Effector CD4-positive, alpha-beta T cell (primary cell): ENCODE data around the gene MAGEA2B. TPM values are rescaled to one million over a fixed set of nuclear protein-coding genes. Genes with fewer than 3 reads are reported as not detected.
"Not testable (repeated sequence)": the region's sequence is repeated elsewhere in the genome, so short reads cannot be mapped to it uniquely, and the experiment has no call there.

Experiments
- DNase-seq: peaks from one replicate; pipeline ENCODE4 v3.0.0-alpha.2; 2020
- total RNA-seq: gene quantifications from one replicate; lab custom pipeline; 2026; lab: John Stamatoyannopoulos, UW

The MAGEA2B gene, protein sequence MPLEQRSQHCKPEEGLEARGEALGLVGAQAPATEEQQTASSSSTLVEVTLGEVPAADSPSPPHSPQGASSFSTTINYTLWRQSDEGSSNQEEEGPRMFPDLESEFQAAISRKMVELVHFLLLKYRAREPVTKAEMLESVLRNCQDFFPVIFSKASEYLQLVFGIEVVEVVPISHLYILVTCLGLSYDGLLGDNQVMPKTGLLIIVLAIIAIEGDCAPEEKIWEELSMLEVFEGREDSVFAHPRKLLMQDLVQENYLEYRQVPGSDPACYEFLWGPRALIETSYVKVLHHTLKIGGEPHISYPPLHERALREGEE
- total RNA-seq: not detected

DNA sequence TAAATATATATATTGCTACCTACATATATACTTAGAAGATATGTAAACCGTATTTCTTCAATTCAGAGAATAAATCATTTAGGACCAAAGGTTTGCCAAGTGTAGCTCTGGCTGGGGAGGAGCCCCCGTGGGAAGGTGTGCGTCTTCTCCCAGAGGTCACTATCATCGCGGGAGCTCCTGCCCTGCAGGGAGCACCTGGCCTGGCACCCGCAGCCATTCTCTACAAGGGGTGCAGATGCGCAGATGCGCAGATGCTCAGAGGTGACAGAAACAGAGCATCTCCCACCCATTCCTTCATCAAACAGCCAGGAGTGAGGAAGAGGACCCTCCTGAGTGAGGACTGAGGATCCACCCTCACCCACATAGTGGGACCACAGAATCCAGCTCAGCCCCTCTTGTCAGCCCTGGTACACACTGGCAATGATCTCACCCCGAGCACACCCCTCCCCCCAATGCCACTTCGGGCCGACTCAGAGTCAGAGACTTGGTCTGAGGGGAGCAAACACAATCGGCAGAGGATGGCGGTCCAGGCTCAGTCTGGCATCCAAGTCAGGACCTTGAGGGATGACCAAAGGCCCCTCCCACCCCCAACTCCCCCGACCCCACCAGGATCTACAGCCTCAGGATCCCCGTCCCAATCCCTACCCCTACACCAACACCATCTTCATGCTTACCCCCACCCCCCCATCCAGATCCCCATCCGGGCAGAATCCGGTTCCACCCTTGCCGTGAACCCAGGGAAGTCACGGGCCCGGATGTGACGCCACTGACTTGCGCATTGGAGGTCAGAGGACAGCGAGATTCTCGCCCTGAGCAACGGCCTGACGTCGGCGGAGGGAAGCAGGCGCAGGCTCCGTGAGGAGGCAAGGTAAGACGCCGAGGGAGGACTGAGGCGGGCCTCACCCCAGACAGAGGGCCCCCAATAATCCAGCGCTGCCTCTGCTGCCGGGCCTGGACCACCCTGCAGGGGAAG, at the start of gene MAGEA2B:
MAGEA2B (plus strand) TSS at position 814 of the 973 bp plus-strand sequence. CDS start 2,479 bp downstream, outside the sequence.
- DNase-seq: not testable (repeated sequence)

DNA sequence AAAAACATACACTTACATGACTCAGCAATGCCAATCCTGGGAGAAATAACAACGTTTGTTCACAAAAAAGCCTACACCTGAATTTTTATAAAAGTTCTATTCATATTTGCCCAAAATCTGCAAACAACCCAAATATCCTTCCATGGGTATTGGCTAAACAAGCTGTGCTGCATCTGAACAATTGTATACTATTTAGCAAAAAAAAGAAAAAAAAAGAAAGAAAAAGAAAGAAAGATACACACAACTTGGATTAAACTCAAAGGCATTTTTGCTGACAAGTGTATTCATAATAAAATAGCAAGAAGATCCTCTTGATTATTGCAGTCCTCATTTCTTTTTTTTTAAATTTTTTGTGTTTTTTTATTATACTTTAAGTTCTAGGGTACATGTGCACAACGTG, 40.3 kb upstream of the MAGEA2B start:
- no peak for DNase-seq

DNA sequence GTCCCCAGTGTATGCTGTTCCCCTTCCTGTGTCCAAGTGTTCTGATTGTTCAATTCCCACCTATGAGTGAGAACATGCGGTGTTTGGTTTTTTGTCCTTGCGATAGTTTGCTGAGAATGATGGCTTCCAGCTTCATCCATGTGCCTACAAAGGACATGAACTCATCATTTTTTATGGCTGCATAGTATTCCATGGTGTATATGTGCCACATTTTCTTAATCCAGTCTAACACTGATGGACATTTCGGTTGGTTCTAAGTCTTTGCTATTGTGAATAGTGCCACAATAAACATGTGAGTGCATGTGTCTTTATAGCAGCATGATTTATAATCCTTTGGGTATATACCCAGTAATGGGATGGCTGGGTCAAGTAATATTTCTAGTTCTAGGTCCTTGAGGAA, 39.8 kb upstream of the MAGEA2B start:
- DNase-seq: not testable (repeated sequence)

DNA sequence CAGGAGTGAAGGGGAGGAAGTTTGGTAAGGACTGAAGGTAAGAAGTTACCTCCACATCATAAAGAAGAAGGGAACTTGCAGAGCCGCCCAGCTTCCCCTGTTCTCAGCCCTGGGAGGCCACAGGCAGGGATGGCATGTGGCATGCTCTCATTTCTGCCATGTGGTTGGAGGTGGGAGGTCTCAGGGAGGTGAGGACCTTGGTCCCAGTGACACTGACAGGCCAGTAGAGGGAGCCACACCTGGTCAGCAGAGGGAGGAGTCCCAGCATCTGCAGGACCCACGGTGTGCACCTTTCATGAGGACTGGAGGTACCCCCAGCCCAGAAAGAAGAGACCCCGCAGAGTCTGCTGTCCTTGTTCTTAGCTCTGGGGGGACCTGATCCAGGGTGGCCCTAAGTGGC, 33.4 kb upstream of the MAGEA2B start:
- not testable (repeated sequence) for DNase-seq

DNA sequence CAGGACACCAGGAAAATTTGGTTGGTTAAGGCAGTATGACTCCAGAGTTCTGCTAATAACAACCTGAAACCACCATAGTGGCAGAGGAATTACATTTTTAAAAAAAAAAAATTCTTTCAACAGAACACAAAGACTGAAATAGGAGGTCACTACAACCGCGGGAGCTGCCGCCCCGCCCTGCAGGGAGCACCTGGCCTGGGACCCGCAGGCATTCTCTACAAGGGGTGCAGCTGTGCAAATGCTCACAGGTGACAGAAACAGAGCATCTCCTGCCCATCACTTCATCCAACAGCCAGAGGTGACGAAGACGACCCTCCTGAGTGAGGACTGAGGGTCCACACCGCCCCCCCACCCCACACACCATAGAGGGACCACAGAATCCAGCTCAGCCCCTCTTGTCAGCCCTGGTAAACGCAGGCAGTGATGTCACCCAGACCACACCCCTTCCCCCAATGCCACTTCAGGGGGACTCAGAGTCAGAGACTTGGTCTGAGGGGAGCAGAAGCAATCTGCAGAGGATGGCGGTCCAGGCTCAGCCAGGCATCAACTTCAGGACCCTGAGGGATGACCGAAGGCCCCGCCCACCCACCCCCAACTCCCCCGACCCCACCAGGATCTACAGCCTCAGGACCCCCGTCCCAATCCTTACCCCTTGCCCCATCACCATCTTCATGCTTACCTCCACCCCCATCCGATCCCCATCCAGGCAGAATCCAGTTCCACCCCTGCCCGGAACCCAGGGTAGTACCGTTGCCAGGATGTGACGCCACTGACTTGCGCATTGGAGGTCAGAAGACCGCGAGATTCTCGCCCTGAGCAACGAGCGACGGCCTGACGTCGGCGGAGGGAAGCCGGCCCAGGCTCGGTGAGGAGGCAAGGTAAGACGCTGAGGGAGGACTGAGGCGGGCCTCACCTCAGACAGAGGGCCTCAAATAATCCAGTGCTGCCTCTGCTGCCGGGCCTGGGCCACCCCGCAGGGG, 16.2 kb upstream of the MAGEA2B start, which contains the start of gene MAGEA3:
MAGEA3 (plus strand) TSS at position 843 of the 980 bp plus-strand sequence. CDS start 2,039 bp downstream, outside the sequence.
- not testable (repeated sequence) for DNase-seq

DNA sequence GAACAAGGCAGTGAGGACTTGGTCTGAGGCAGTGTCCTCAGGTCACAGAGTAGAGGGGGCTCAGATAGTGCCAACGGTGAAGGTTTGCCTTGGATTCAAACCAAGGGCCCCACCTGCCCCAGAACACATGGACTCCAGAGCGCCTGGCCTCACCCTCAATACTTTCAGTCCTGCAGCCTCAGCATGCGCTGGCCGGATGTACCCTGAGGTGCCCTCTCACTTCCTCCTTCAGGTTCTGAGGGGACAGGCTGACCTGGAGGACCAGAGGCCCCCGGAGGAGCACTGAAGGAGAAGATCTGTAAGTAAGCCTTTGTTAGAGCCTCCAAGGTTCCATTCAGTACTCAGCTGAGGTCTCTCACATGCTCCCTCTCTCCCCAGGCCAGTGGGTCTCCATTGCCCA, 14.0 kb upstream of the MAGEA2B start:
- not testable (repeated sequence) for DNase-seq

DNA sequence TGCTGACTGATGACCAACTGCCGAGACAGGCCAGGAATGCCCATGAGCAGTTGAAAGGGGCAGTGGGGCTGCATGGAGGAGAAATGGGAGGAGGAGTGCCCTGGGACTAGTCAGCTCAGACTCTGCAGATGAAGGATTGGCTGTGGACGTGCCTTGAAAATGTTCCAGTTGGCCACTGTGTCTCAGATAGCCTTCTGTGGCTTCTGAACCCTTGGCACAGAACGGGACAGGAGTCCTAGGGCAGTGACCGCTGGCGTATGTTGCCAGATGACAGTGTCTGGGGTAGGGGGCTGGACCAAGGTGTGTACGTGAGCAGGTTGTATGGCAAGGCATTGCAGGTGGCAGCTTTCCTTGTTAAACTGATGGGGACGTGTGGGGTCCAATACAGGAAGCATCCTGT, 7.9 kb upstream of the MAGEA2B start:
- not testable (repeated sequence) for DNase-seq

DNA sequence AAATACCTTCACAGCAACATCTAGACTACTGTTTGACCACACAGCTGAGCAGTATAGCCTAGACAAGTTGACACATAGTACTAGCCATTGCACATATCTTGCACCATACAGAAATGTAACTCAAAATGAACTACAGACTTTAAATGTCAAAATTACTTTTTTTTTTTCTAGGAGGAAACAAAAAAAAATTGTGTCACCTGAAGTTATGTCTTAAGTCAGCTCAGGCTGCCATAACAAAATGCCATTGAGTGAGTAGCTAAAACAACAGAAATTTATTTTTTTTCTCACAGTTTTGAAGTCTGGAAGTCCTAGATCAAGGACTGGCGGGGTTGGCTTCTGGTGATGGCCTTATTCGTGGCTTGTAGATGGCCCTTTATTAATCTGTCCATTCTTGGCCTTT, 5.3 kb upstream of the MAGEA2B start, which contains the start of gene CSAG2:
CSAG2 (minus strand) TSS at position 101 of the 400 bp plus-strand sequence. CDS start 161 bp downstream, outside the sequence.
- DNase-seq: not testable (repeated sequence)

DNA sequence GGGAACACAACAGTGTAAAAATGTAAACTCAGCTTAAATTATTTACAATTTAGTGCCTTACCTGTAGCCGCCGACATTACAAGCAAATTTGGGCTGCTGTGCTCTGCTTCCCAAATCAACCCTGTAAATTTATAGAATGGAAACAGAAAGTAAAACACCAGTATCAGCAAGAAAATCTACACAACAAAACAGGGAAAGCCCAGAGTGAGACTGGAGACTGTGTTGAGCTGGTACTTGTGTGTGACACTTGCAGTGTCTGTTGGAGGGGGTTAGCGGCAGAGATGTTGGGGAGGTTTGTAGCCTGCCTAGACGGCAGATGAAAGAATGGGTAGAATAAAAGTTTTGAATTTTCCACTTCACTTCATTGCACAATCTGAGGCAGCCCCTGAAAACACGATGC, 1.2 kb upstream of the MAGEA2B start:
- DNase-seq: not testable (repeated sequence)

DNA sequence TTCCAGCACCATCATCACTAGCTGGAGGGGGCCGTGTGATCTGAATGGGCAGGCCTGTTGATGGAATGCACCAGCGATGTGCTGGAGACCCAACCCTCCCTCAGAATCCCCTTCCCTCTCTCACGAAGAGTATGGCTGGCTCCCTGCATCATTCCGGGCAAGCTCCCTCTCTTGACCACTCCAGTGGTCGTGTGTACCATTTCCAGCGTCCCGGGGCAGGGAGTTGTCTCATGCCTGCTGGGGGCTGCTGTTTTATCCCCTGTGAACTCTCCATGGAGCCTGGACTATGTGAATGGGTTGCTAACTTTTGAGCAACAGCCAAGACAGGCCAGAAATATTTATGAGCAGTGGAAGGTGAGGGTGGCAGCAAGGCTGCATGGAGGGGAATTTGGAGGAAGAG, 11.0 kb downstream of the MAGEA2B start:
- DNase-seq: no peak

DNA sequence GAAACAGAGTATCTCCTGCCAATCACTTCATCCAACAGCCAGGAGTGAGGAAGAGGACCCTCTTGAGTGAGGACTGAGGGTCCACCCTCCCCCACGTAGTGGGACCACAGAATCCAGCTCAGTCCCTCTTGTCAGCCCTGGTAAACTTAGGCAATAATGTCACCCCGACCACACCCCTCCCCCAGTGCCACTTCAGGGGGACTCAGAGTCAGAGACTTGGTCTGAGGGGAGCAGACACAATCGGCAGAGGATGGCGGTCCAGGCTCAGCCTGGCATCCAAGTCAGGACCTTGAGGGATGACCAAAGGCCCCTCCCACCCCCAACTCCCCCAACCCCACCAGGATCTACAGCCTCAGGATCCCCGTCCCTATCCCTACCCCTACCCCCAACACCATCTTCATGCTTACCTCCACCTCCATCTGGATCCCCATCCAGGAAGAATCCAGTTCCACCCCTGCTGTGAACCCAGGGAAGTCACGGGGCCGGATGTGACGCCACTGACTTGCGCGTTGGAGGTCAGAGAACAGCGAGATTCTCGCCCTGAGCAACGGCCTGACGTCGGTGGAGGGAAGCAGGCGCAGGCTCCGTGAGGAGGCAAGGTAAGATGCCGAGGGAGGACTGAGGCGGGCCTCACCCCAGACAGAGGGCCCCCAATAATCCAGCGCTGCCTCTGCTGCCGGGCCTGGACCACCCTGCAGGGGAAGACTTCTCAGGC, 19.0 kb downstream of the MAGEA2B start, which contains the start of the genes CSAG1 and MAGEA12:
CSAG1 (minus strand) TSS at position 461 of the 715 bp plus-strand sequence. CDS start 1,261 bp downstream, outside the sequence.
MAGEA12 (plus strand) TSS at position 497 of the 715 bp plus-strand sequence. CDS start 2,405 bp downstream, outside the sequence.
- DNase-seq: no peak

DNA sequence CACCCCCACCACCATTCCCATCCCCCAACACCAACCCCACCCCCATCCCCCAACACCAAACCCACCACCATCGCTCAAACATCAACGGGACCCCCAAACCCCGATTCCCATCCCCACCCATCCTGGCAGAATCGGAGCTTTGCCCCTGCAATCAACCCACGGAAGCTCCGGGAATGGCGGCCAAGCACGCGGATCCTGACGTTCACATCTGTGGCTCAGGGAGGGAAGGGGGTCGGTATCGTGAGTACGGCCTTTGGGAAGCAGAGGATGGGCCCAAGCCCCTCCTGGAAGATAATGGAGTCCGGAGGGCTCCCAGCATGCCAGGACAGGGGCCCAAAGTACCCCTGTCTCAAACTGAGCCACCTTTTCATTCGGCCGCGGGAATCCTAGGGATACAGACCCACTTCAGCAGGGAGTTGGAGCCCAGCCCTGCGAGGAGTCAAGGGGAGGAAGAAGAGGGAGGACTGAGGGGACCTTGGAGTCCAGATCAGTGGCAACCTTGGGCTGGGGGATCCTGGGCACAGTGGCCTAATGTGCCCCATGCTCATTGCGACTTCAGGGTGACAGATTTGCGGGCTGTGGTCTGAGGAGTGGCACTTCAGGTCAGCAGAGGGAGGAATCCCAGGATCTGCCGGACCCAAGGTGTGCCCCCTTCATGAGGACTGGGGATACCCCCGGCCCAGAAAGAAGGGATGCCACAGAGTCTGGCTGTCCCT, 19.9 kb downstream of the MAGEA2B start:
- not testable (repeated sequence) for DNase-seq

DNA sequence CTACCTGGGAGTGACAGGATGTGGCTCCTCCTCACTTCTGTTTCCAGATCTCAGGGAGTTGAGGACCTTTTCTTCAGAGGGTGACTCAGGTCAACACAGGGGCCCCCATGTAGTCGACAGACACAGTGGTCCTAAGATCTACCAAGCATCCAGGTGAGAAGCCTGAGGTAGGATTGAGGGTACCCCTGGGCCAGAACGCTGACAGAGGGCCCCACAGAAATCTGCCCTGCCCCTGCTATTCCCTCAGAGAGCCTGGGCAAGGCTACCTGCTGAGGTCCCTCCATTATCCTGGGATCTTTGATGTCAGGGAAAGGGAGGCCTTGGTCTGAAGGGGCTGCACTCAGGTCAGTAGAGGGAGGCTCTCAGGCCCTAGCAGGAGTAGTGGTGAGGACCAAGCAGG, 20.7 kb downstream of the MAGEA2B start:
- no peak for DNase-seq

DNA sequence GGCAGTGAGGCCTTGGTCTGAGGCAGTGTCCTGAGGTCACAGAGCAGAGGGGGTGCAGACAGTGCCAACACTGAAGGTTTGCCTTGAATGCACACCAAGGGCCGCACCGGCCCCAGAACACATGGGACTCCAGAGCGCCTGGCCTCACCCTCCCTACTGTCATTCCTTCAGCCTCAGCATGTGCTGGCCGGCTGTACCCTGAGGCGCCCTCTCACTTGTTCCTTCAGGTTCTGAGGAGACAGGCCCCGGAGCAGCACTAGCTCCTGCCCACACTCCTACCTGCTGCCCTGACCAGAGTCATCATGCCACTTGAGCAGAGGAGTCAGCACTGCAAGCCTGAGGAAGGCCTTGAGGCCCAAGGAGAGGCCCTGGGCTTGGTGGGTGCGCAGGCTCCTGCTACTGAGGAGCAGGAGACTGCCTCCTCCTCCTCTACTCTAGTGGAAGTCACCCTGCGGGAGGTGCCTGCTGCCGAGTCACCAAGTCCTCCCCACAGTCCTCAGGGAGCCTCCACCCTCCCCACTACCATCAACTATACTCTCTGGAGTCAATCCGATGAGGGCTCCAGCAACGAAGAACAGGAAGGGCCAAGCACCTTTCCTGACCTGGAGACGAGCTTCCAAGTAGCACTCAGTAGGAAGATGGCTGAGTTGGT, 21.6 kb downstream of the MAGEA2B start:
- DNase-seq: no peak

DNA sequence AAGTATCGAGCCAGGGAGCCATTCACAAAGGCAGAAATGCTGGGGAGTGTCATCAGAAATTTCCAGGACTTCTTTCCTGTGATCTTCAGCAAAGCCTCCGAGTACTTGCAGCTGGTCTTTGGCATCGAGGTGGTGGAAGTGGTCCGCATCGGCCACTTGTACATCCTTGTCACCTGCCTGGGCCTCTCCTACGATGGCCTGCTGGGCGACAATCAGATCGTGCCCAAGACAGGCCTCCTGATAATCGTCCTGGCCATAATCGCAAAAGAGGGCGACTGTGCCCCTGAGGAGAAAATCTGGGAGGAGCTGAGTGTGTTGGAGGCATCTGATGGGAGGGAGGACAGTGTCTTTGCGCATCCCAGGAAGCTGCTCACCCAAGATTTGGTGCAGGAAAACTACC, 22.1 kb downstream of the MAGEA2B start:
- not testable (repeated sequence) for DNase-seq

DNA sequence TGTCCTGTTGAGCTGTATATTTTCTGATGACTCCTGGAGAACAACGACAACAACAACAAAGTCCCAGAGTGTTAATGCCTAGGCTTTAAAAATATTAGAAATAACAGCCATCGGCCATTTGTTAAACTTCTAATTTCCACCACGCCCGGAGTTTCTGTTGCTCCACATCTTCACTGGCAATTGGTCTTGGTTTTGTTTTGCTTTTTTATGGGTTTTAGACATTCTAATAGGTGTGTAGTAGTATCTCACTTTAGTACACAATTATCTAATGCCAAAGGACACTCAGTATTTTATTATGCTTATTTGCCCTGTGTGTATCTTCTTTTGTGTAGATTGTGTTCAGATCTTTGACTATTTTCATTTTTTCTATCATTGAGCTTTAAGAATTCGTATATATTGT, 24.1 kb downstream of the MAGEA2B start:
- no peak for DNase-seq

DNA sequence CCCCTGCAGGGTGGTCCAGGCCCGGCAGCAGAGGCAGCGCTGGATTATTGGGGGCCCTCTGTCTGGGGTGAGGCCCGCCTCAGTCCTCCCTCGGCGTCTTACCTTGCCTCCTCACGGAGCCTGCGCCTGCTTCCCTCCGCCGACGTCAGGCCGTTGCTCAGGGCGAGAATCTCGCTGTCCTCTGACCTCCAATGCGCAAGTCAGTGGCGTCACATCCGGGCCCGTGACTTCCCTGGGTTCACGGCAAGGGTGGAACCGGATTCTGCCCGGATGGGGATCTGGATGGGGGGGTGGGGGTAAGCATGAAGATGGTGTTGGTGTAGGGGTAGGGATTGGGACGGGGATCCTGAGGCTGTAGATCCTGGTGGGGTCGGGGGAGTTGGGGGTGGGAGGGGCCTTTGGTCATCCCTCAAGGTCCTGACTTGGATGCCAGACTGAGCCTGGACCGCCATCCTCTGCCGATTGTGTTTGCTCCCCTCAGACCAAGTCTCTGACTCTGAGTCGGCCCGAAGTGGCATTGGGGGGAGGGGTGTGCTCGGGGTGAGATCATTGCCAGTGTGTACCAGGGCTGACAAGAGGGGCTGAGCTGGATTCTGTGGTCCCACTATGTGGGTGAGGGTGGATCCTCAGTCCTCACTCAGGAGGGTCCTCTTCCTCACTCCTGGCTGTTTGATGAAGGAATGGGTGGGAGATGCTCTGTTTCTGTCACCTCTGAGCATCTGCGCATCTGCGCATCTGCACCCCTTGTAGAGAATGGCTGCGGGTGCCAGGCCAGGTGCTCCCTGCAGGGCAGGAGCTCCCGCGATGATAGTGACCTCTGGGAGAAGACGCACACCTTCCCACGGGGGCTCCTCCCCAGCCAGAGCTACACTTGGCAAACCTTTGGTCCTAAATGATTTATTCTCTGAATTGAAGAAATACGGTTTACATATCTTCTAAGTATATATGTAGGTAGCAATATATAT, 39.5 kb downstream of the MAGEA2B start, which contains the start of gene MAGEA2:
MAGEA2 (minus strand) TSS at position 157 of the 965 bp plus-strand sequence. CDS start 2,479 bp downstream, outside the sequence.
- DNase-seq: not testable (repeated sequence)

DNA sequence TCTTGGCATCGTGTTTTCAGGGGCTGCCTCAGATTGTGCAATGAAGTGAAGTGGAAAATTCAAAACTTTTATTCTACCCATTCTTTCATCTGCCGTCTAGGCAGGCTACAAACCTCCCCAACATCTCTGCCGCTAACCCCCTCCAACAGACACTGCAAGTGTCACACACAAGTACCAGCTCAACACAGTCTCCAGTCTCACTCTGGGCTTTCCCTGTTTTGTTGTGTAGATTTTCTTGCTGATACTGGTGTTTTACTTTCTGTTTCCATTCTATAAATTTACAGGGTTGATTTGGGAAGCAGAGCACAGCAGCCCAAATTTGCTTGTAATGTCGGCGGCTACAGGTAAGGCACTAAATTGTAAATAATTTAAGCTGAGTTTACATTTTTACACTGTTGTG, 40.4 kb downstream of the MAGEA2B start:
- not testable (repeated sequence) for DNase-seq
